ENCODE data around the gene TSPYL4. TPM values are rescaled to one million over a fixed set of nuclear protein-coding genes. Genes with fewer than 3 reads are reported as not detected.

Gene TSPYL4
- total RNA-seq, 1 donor from 2014 or later: 12.8 TPM

DNA sequence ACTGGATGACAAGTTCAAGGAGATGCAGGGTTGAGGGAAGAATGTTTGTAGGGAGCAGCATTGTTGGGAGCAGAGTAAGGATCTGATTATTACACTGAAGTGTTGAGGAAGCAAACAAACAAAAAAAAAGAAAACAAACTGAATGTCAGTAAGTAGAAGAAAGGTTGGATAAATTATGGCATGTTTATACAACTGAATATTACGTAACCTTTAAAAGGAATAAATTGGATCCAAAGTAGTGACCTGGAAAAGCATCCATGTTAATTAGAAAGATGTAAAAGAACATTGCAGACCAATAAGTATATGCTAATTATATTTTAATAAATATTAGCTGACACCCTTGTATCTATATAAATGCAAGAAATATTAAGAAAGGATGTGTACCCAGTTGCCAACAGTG is 38.7 kb upstream of the TSPYL4 start:
- Histone ChIP-seq H3K9me3 (no peaks in the 10 kb centered on the region), H3K4me1 (no peaks in the 10 kb centered on the region), H3K4me3 (no peak overlapping the region), H3K27me3 (ENCODE audit: low read depth) (no peaks in the 10 kb centered on the region), H3K36me3 (no peaks in the 10 kb centered on the region), H3K27ac (no peak overlapping the region)
- TF ChIP-seq, protein P1, sequence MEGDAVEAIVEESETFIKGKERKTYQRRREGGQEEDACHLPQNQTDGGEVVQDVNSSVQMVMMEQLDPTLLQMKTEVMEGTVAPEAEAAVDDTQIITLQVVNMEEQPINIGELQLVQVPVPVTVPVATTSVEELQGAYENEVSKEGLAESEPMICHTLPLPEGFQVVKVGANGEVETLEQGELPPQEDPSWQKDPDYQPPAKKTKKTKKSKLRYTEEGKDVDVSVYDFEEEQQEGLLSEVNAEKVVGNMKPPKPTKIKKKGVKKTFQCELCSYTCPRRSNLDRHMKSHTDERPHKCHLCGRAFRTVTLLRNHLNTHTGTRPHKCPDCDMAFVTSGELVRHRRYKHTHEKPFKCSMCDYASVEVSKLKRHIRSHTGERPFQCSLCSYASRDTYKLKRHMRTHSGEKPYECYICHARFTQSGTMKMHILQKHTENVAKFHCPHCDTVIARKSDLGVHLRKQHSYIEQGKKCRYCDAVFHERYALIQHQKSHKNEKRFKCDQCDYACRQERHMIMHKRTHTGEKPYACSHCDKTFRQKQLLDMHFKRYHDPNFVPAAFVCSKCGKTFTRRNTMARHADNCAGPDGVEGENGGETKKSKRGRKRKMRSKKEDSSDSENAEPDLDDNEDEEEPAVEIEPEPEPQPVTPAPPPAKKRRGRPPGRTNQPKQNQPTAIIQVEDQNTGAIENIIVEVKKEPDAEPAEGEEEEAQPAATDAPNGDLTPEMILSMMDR (IDR thresholded peaks at IDR 0.05): no peak
- ATAC-seq (no peak), DNase-seq (no peak)
- intact Hi-C loops (cut with DNase I): no loop called here

DNA sequence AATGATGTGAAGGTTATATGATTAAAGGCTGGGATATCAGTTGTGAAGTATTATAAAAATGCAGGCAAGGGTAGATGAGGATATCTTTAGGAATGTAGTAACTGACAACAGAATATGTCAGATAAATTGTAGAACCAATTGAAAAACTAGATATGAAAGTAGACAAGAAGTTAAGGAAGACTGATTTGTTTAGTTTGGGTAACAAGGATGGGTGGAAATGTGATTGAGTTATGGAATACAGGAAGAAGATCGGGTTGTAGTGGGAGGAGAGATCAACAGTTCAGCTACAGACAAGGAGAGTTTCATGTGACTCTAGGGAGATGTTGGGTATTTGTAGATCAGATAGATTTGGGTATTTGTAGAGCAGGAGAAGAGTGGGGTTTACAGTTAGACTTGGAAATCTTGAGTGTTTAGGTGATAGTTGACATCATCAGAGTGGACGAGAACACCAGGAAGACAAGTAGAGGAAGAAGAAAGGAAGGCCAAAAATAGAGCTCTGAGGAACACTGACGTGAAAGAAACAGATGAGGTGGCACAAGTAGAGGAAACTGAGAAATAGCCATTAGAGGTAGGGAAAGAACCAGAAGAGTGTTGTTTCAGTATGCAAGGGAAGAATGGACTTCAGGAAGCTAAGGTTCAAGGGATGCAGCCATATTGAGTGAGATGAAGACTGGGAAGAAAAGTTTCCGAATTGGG is 38.0 kb upstream of the TSPYL4 start:
- Histone ChIP-seq H3K4me3 (no peak overlapping the region), H3K27me3 (ENCODE audit: low read depth) (no peaks in the 10 kb centered on the region), H3K36me3 (no peaks in the 10 kb centered on the region), H3K27ac (no peak overlapping the region), H3K9me3 (no peaks in the 10 kb centered on the region), H3K4me1 (no peaks in the 10 kb centered on the region)
- ATAC-seq (no peak), DNase-seq (no peak)
- intact Hi-C loops (cut with DNase I): no loop called here
- TF ChIP-seq, protein P1 (IDR thresholded peaks at IDR 0.05): no peak

DNA sequence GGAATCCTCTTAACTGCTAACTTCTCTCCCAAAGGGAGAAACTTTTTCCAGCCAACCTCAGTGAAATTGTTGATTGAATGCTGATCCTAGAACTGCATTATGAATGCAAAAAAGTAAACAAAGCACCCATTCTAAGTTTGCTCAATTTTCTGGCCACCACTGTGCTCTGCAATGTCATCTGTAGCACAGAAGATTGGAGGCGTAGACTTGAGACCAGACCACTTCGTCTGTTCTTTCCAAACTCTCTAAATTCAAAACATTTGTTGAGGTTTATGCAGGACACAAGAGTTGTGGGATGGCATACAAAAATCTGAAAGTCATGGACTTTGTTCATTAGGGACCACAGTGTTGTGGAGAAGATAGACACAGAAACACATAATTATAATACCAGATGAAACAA is 36.9 kb upstream of the TSPYL4 start:
- ATAC-seq: no peak
- intact Hi-C loops (cut with DNase I): no loop called here
- H3K4me3 ChIP-seq: no peak overlapping the region
- no peaks in the 10 kb centered on the region for H3K4me1 ChIP-seq
- no peak for DNase-seq
- TF ChIP-seq, protein P1 (IDR thresholded peaks at IDR 0.05): no peak
- H3K27ac ChIP-seq: no peak overlapping the region
- H3K27me3 ChIP-seq (ENCODE audit: low read depth): no peaks in the 10 kb centered on the region
- H3K9me3 ChIP-seq: no peaks in the 10 kb centered on the region
- no peaks in the 10 kb centered on the region for H3K36me3 ChIP-seq

DNA sequence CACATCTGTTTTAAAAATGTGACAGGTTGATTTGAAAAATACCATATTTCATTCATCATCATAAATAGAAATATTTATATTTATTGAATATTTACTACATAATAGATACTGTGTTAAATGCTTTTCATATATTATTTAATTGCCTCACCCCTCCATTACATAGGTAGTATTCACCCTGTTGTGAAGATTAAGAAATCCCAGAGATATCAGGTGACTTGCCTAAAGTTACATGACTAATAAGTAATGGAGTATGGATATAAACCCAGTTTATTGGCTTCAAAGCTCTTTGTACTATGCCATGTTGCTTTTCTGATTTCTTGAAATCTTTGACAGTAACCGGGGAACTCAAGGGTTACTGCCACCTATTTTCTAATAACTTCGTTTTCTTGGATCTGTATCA is 36.0 kb upstream of the TSPYL4 start:
- DNase-seq: no peak
- Histone ChIP-seq H3K27me3 (ENCODE audit: low read depth) (no peaks in the 10 kb centered on the region), H3K36me3 (no peaks in the 10 kb centered on the region), H3K4me3 (no peak overlapping the region), H3K9me3 (no peaks in the 10 kb centered on the region), H3K4me1 (no peaks in the 10 kb centered on the region), H3K27ac (no peak overlapping the region)
- TF ChIP-seq, protein P1 (IDR thresholded peaks at IDR 0.05): no peak
- intact Hi-C loops (cut with DNase I): no loop called here
- no peak for ATAC-seq

DNA sequence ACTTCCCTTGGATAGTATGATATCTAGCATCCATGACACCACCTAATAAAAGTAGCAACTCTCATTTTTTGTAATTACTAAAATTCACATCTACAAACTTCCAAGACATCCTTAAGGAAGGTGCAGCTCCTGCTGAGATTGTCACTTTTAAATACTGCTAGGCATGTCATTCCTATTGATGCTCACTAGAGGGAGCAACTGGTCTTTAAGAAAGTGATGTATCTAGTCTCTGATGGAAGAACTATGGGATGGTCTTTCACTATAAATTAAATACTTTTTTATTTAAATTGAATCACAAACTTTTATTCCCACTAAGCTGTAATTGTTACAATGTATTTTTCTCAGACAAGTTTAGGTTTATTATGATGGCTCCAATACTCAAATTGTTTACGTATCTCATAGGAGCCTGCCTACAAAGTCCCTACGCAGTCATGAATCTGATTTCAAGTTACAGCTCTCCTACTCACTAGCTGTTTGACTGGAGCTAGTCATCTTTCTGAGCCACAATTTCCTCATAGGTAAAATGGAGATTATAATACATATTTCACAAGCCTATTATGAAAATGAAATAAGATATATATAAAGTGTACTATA is 33.9 kb upstream of the TSPYL4 start:
- Histone ChIP-seq H3K36me3 (no peaks in the 10 kb centered on the region), H3K27me3 (ENCODE audit: low read depth) (no peaks in the 10 kb centered on the region), H3K4me1 (peaks cover 4% of the 10 kb centered on the region), H3K9me3 (no peaks in the 10 kb centered on the region), H3K27ac (no peak overlapping the region), H3K4me3 (no peak overlapping the region)
- TF ChIP-seq, protein P1 (IDR thresholded peaks at IDR 0.05): peak; percentile 92
- intact Hi-C loops (cut with DNase I): no loop called here
- DNase-seq: no peak
- ATAC-seq: peak; percentile 64 to 78
